SK-N-DZ (cell line): Measurements from ENCODE around the gene A1CF.
"Not testable (repeated sequence)": the region's sequence is repeated elsewhere in the genome, so short reads cannot be mapped to it uniquely, and the experiment has no call there.

Experiments used
- DNase-seq: peaks from one replicate; pipeline ENCODE4 v3.0.0-alpha.2; 2015; ENCODE audit warnings: low spot score

The A1CF gene

DNA sequence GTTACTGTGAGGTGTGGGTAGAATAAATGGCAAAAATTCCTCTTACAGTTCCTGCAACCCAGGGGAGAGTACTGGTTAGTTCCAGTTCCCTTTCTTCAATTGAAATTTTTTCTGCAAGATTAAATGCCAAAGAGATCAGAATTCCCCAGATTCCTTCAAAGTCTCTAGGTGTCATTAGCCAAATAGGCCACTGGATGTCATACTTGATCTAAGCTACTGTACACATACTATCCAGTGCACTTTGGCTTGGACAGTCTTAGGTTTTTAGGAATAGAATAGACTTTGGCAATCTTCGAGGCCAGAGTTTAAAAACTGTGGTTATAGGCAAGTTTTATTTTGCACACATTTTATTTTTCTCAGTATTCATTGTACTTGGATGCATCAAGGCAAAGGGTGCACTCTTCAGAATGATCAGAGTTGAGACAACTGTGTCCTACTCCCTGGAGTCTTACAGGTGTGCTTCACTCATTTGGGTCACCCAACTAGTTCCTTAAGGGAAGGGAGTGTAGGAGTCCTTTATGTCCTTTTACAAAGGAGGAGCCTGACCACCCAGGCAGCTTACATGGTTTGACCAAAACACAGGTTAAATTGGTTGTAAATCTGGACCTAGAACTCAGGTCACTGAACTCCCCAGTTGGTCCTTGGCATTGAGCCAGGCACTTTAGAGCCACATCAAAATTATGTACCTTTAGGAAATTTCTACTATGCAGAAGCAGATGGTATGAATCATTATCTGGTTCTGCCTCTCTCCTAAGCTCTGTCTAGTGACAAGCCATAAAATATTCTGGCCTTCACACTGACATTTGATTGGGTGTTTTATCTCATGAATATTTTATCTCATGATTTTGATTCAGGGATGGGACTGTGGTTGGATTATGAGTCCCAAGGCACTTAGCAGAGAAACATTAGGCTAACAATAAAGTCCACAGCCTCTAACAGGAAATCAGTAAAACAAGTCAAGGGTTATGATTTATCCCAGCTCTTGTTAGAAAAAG lies 96.2 kb downstream of the A1CF start:
- peak; percentile 6 for DNase-seq

GRCh38 chr10:50787962-50788361 lies 97.5 kb downstream of the A1CF start:
- not testable (repeated sequence) for DNase-seq

DNA sequence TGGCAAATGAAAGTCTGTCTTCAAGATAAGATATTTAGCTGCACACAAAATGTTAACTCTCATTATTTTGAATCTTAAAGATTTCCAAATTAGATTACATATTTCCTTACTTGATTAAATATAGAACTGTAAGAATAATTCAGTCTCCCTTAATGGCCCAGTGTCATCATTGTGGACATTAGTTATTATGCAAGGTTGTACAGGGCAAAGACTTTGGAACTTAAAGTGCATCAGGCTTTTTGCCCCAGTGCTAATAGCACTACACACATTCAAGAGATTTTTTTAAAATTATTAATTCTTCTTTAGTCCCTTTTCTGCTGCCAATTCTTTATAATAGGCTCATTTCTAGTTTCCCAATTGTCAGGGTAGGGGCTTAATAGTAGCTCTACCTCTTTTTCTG lies 103.4 kb downstream of the A1CF start:
- DNase-seq, result not testable (repeated sequence)

DNA sequence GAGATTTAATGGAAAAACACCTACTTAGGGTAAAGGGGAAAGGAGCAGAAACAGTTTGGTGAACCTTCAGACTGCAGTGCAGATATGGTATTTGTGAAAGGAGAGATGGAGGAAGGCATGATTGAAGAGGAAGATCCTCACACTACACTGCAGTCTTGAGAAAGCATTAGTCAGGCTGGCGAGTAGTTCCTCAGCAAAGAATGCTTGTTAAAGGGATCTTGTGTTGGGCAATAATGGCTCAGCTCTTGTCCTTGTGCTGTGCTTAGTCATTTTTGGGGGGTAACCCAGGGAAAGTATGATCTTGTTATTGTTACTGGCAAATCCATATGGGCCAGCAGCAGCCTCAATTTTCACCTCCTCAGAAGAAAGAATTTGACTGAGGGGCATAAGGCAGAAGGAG lies 105.4 kb downstream of the A1CF start:
- not testable (repeated sequence) for DNase-seq

GRCh38 chr10:50774868-50775267 lies 110.6 kb downstream of the A1CF start:
- not testable (repeated sequence) for DNase-seq

DNA sequence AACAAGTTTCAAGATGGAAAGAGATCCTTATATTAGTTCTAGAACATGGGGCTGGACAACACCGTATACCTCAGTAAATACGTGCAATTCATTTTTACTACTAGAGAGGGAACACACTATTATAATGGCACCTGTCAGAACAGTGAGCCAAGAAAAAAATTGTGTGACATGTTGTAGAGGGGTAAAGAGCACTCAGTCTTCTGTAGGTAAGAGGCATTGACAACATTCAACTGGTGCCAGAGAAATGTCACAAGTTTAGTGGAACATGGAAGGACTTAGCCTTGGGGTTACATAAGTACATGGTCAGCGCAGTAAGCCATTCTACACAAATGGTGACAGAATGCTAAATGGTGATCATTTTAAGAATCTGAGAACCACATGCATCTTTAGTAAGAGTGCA lies 113.4 kb downstream of the A1CF start:
- DNase-seq, result not testable (repeated sequence)

DNA sequence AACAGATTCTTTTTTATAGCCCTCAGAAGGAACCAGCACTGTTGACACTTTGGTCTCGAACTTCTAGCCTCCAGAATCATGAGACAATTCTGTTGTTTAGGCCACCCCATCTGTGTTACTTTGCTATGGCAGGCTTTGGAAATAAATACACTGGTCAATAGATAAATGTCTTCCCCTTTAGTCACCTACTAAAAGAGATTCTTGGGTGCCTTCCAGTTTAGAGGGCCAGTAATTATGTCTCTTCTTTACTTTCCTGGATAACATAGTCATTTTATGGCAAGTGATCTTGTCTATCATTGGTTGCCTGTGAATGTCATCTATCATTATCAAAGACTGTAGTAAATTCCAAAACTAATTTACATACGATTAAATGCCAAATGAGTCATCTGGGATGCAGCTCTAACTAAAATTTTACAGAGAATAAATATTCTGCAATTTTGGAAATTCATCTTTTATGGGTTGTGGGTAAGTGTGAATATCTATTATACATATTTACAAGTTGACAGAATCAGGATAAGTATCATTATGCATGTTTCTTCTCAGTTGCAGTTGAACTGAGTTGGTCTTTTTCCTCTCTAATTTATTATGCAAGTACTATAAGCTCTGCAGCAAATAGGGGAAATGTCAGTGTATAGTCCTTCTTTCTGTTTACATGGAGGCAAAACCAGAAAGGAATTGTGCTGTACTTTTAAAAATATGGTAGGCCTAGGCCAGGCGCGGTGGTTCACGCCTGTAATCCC lies 118.5 kb downstream of the A1CF start:
- DNase-seq, result not testable (repeated sequence)
